CD4-positive, alpha-beta memory T cell (primary cell): ENCODE measurements around the gene FOXI1. TPM values are rescaled to one million over a fixed set of nuclear protein-coding genes. Genes with fewer than 3 reads are reported as not detected.

Experiments used
- CTCF ChIA-PET: fragments of 350-600 bp; sonication (Branson Sonifier 250); formaldehyde crosslinking; loops from one replicate; lab custom pipeline; 2021; ENCODE audit warnings: inconsistent platforms; ENCODE audit not compliant: partially characterized antibody; lab: Charles Lee
- POLR2A ChIA-PET: fragments of 350-600 bp; sonication (Branson Sonifier 250); formaldehyde crosslinking; loops from one replicate; lab custom pipeline; 2021; ENCODE audit not compliant: partially characterized antibody; lab: Charles Lee
- DNase-seq, 5 donors: peaks; one replicate each; pipeline versions ENCODE4 v3.0.0 to v3.0.0-alpha.2; 2020 to 2022; ENCODE audit warnings: mixed read lengths in 1 of 5
- H3K27ac ChIP-seq: one replicate; pipeline ENCODE4 v1.7.0; 2013; ENCODE audit warnings: low read depth, low read length
- H3K27me3 ChIP-seq: 2 replicates; pipeline ENCODE4 v1.7.0; 2013; ENCODE audit warnings: mild to moderate bottlenecking, low read length, moderate library complexity; ENCODE audit not compliant: insufficient read depth
- H3K36me3 ChIP-seq: 2 replicates; pipeline ENCODE4 v1.7.0; 2013; ENCODE audit warnings: mild to moderate bottlenecking, low read length, moderate library complexity; ENCODE audit not compliant: insufficient read depth
- H3K4me1 ChIP-seq: 2 replicates; pipeline ENCODE4 v1.7.0; 2013; ENCODE audit warnings: mild to moderate bottlenecking, low read length, moderate library complexity; ENCODE audit not compliant: insufficient read depth
- H3K4me3 ChIP-seq, 2 donors: one replicate each; pipeline ENCODE4 v1.7.0; 2013; ENCODE audit warnings: low read length in 2 of 2, mild to moderate bottlenecking in 1 of 2
- H3K9me3 ChIP-seq, 2 donors: one replicate each; pipeline ENCODE4 v1.7.0; 2013; ENCODE audit warnings: low read length in 2 of 2, control low read depth in 1 of 2; ENCODE audit not compliant: control insufficient read depth in 1 of 2
- H3K27ac Mint-ChIP-seq, 7 donors: one replicate each; pipeline ENCODE4 v1.8.0; 2020 to 2021; ENCODE audit warnings: mixed read lengths in 7 of 7, mild to moderate bottlenecking in 6 of 7, inconsistent platforms in 3 of 7, moderate library complexity in 3 of 7
- H3K27me3 Mint-ChIP-seq, 2 donors: one replicate each; pipeline ENCODE4 v1.8.0; 2020 to 2021; ENCODE audit warnings: mixed read lengths in 2 of 2
- H3K36me3 Mint-ChIP-seq, 2 donors: one replicate each; pipeline ENCODE4 v1.8.0; 2020 to 2021; ENCODE audit warnings: mixed read lengths in 2 of 2, inconsistent platforms in 1 of 2, mild to moderate bottlenecking in 1 of 2
- H3K4me1 Mint-ChIP-seq, 4 donors: one replicate each; pipeline ENCODE4 v1.8.0; 2020 to 2021; ENCODE audit warnings: mixed read lengths in 4 of 4, mild to moderate bottlenecking in 1 of 4
- H3K4me3 Mint-ChIP-seq, 8 donors: one replicate each; pipeline ENCODE4 v1.8.0; 2020 to 2021; ENCODE audit warnings: mixed read lengths in 8 of 8, mild to moderate bottlenecking in 7 of 8, moderate library complexity in 6 of 8, inconsistent platforms in 3 of 8
- H3K9me3 Mint-ChIP-seq, 8 donors: one replicate each; pipeline ENCODE4 v1.8.0; 2020 to 2021; ENCODE audit warnings: mixed read lengths in 8 of 8, mild to moderate bottlenecking in 5 of 8, inconsistent platforms in 3 of 8, moderate library complexity in 1 of 8
- intact Hi-C: fragments of 100-400 bp; cut with micrococcal nuclease; formaldehyde crosslinking; loops from one replicate; pipeline ENCODE4 v1.15.1; 2023
- polyA plus RNA-seq, 2 donors: library from polyadenylated mRNA; unstranded; fragments of 300-500 nt; fragmentation: Illumina TruSeq; gene quantifications; one replicate each; pipeline ENCODE4 v1.2.3, GENCODE V29; 2021
- total RNA-seq, 2 experiments: library from RNA; stranded (reverse); gene quantifications; one replicate each; pipeline ENCODE4 v1.2.3, GENCODE V29; 2021

Gene FOXI1
- total and polyA plus RNA-seq, 4 experiments from 2014 or later: not detected

GRCh38 chr5:170104710-170105109, 987 bp upstream of the FOXI1 start:
- Mint-ChIP-seq H3K4me1 (peaks cover 0 to 1% (median 0%) of the 10 kb centered on the region in 4 donors), H3K4me3 (no peak overlapping the region), H3K27me3 (peaks cover 2 to 4% of the 10 kb centered on the region in 2 donors), H3K36me3 (no peaks in the 10 kb centered on the region), H3K9me3 (peaks cover 0 to 2% (median 0%) of the 10 kb centered on the region in 8 donors), H3K27ac (peak overlapping the region in 1 of 7 donors; percentile 64)
- Histone ChIP-seq H3K27ac (no peak overlapping the region), H3K4me3 (no peak overlapping the region), H3K9me3 (no peaks in the 10 kb centered on the region), H3K27me3 (no peaks in the 10 kb centered on the region), H3K4me1 (no peaks in the 10 kb centered on the region), H3K36me3 (no peaks in the 10 kb centered on the region)
- CTCF ChIA-PET: interaction anchor here (1.3 kb wide), 1 partner anchor 317 kb away, joined by 3 read pairs; no protein-coding TSS in a partner anchor
- no peak for DNase-seq
- intact Hi-C loops: loop anchor here (5.0 to 10.0 kb wide), 2 partner anchors 78 to 120 kb away; no protein-coding TSS in a partner anchor
- POLR2A ChIA-PET: no interaction called here

DNA sequence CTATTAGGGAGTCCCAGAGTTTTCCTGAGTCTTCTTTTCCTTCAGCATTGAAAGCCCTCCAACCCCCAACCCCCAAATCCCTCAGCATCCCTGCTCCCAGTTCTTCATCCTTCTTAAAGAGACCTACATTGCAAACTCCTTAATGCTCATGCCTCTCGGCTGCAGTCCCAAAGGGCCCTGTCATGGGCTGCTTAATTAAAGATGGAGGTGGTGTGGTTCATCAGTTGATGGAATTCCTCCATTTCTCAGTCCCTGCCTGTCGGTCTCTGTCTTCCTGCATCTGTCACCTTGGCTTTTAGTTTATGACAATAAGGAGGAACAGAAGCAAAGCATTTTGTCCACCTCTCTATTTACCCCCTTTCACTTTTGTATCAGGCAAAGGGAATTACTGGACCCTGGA, 2.0 kb downstream of the FOXI1 start:
- Histone ChIP-seq H3K27me3 (no peaks in the 10 kb centered on the region), H3K27ac (no peak overlapping the region), H3K9me3 (no peaks in the 10 kb centered on the region), H3K4me1 (no peaks in the 10 kb centered on the region), H3K36me3 (no peaks in the 10 kb centered on the region), H3K4me3 (no peak overlapping the region)
- Mint-ChIP-seq H3K36me3 (no peaks in the 10 kb centered on the region), H3K4me3 (no peak overlapping the region), H3K27me3 (peaks cover 2 to 4% of the 10 kb centered on the region in 2 donors), H3K9me3 (no peaks in the 10 kb centered on the region), H3K27ac (peak overlapping the region in 1 of 7 donors; percentile 44), H3K4me1 (no peaks in the 10 kb centered on the region)
- ChIA-PET POLR2A (no interaction called here), CTCF (no interaction called here)
- DNase-seq: no peak
- intact Hi-C loops: loop anchor here (10.0 kb wide), 1 partner anchor 117 kb away; no protein-coding TSS in a partner anchor

DNA sequence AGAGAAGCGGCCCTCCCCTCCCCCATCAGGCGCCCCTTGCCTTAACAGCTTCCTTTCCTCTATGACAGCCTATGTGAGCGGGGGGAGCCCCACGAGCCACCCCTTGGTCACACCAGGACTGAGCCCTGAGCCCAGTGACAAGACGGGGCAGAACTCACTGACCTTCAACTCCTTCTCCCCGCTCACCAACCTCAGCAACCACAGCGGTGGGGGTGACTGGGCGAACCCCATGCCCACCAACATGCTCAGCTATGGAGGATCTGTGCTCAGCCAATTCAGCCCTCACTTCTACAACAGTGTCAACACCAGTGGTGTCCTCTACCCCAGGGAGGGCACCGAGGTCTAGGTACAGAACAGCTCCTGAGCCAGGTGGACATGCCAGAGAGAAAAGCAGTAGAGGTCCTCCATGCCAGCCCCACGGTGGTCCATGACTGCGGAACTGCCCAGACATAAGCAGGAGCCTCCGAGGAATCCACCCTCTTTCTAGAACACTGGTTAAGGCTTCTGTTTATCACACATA, 2.6 kb downstream of the FOXI1 start:
- CTCF ChIA-PET: no interaction called here

DNA sequence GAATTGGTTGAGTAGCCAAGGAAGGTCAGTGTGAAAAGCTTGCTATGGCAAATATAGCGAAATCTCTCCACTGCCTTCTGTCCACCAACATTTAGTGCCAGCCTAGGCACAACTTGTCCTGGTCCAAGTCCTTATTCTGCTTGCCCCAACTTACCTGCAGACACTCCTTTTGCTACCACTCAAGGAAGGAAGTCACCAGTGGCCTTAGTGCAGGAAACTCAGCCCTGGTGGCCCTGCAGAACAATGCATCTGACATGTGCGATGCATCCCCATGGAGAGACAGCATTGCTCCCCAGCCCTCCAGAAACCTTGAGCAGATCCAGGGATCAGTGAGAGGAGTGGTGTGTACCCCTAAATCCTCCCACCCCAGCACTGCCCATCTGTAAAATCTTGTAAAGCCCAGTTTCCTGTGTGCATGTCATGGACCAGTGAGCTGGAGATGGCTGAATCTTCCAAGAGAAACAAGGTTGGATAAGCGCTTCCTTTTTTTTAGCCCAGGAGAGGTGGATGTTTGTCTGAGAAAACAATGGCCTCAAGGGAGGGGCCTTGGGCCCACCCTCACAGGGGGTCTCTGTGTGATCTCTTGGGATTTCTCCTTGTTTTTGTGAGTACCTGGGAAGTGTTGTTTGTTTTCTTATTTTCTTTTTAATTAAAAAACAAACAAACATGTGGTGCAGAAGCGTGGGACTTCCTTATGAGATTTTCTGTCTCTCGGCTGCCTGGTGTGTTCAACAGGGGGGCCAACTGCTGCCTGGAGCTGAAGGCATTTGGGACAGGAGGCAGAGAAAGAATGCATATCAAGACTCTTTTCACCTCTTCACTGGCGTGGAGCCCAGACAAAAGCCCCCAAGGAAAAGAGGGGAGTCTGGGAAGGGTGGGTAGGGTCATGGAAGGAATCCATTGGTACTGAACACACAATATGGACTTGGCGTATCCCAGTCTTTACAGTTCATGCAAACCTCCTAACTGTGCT, 3.6 kb downstream of the FOXI1 start:
- DNase-seq: no peak
- Histone ChIP-seq H3K27ac (no peak overlapping the region), H3K4me3 (no peak overlapping the region), H3K4me1 (no peaks in the 10 kb centered on the region), H3K9me3 (no peaks in the 10 kb centered on the region), H3K36me3 (no peaks in the 10 kb centered on the region), H3K27me3 (no peaks in the 10 kb centered on the region)
- Mint-ChIP-seq H3K4me1 (no peaks in the 10 kb centered on the region), H3K27me3 (peaks cover 2 to 4% of the 10 kb centered on the region in 2 donors), H3K36me3 (no peaks in the 10 kb centered on the region), H3K9me3 (no peaks in the 10 kb centered on the region), H3K27ac (no peak overlapping the region), H3K4me3 (no peak overlapping the region)
- ChIA-PET POLR2A (no interaction called here), CTCF (no interaction called here)
- intact Hi-C loops: loop anchor here (10.0 kb wide), 1 partner anchor 115 kb away; no protein-coding TSS in a partner anchor

More for the DNA sequence above, 2.6 kb downstream of the FOXI1 start:
- Mint-ChIP-seq H3K9me3 (no peaks in the 10 kb centered on the region), H3K27me3 (peaks cover 4% of the 10 kb centered on the region in 2 donors), H3K4me3 (no peak overlapping the region), H3K27ac (no peak overlapping the region), H3K4me1 (no peaks in the 10 kb centered on the region), H3K36me3 (no peaks in the 10 kb centered on the region)
- no peaks in the 10 kb centered on the region for H3K4me1 ChIP-seq
- H3K27me3 ChIP-seq: no peaks in the 10 kb centered on the region
- intact Hi-C loops: loop anchor here (10.0 kb wide), 1 partner anchor 116 kb away; no protein-coding TSS in a partner anchor
- H3K9me3 ChIP-seq: no peaks in the 10 kb centered on the region
- POLR2A ChIA-PET: no interaction called here
- DNase-seq: no peak
- no peaks in the 10 kb centered on the region for H3K36me3 ChIP-seq
- no peak overlapping the region for H3K4me3 ChIP-seq
- no peak overlapping the region for H3K27ac ChIP-seq

DNA sequence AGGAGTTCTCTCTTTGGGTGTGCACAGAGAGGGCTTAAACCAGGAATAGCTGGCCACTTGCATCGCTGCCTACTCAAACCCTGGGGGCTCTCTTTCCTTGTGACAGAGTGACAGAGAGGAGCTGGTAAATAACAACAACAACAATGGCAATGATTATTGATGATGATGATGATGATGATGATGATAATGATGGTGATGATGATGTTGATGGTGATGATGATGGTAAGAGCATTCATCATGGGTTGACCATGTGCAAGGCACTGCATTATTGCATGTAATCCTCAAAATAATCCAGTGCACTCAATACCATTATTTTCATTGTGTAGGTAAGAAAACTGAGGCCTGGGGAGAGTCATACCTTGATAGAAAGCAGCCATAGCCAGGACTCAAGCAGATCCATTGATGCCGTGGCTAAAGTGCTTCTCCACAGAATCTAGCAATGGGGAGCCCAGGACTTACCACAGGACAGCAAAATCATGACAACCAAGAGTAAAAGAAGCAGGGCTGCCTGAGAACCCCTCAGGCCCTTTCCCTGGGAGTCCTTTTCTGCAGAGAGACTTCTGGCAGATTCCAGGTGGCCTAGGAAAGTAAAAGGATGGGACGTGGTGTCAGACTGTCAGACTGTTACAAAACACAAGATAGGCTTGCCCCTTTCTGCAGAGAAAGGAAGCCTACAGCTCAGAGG, 4.8 kb downstream of the FOXI1 start:
- H3K27me3 Mint-ChIP-seq: peaks cover 3 to 4% of the 10 kb centered on the region in 2 donors
- ChIA-PET CTCF (no interaction called here), POLR2A (no interaction called here)
- DNase-seq: no peak
- no peak overlapping the region for H3K4me3 Mint-ChIP-seq
- no peaks in the 10 kb centered on the region for H3K27me3 ChIP-seq
- H3K4me3 ChIP-seq: no peak overlapping the region
- no peaks in the 10 kb centered on the region for H3K36me3 ChIP-seq
- H3K4me1 ChIP-seq: no peaks in the 10 kb centered on the region
- H3K27ac ChIP-seq: no peak overlapping the region
- H3K36me3 Mint-ChIP-seq: no peaks in the 10 kb centered on the region
- no peaks in the 10 kb centered on the region for H3K9me3 Mint-ChIP-seq
- intact Hi-C loops: no loop called here
- H3K27ac Mint-ChIP-seq: no peak overlapping the region
- H3K4me1 Mint-ChIP-seq: no peaks in the 10 kb centered on the region
- no peaks in the 10 kb centered on the region for H3K9me3 ChIP-seq

DNA sequence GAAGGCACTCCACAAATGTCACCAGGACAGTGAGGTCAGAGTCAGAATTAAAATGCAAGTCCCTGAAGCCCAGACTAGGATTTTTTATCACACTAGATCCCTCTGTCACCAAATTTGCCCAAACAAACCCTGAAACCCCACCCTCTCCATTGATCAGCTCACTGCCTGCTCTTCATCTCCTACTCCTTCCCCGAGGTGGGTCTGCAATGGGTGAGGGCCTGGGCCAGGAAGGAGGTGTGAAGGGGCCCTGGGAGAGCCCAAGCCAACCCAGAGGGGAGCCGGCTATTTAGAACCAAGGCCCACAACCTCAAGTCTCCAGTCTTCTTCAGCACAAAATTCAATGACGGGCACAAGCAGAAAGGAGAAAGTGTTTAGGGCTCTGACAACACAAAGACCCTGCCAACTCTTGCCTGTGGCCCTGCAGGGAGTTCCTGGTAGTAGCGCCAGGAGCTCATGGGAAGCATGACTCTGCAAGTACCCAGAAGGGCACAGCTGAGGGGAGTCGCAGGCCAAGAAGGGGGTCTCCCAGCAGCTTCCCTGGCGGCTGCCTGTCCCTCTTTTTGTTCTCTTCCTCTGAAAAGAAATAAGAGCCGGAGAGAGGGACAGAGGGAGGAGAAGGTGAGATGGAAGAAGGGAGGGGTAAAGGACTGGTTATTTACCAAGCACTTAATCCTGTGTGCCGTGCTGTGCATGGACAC, 5.5 kb downstream of the FOXI1 start:
- Histone ChIP-seq H3K27ac (no peak overlapping the region), H3K36me3 (no peaks in the 10 kb centered on the region), H3K4me1 (no peaks in the 10 kb centered on the region), H3K27me3 (no peaks in the 10 kb centered on the region), H3K9me3 (no peaks in the 10 kb centered on the region), H3K4me3 (no peak overlapping the region)
- POLR2A ChIA-PET: no interaction called here
- no peak for DNase-seq
- H3K9me3 Mint-ChIP-seq: no peaks in the 10 kb centered on the region
- no peak overlapping the region for H3K27ac Mint-ChIP-seq
- H3K4me1 Mint-ChIP-seq: no peaks in the 10 kb centered on the region
- no peak overlapping the region for H3K4me3 Mint-ChIP-seq
- H3K36me3 Mint-ChIP-seq: no peaks in the 10 kb centered on the region
- intact Hi-C loops: no loop called here
- peaks cover 3 to 4% of the 10 kb centered on the region in 2 donors for H3K27me3 Mint-ChIP-seq
- CTCF ChIA-PET: no interaction called here
